ENCODE results near the gene TRIM44.
"Not testable (repeated sequence)": the region's sequence is repeated elsewhere in the genome, so short reads cannot be mapped to it uniquely, and the experiment has no call there.

Gene TRIM44

GRCh38 chr11:35851342-35851741, 188.8 kb downstream of the TRIM44 start:
- no peak for DNase-seq (ENCODE audit: low read depth, low spot score)

- DNase-seq (ENCODE audit: low read depth, low spot score) = no peak
Observed at GRCh38 chr11:35852056-35852455, 189.5 kb downstream of the TRIM44 start.

- DNase-seq (ENCODE audit: low read depth, low spot score) = no peak
Observed at GRCh38 chr11:35853971-35854370, 191.4 kb downstream of the TRIM44 start.

- DNase-seq (ENCODE audit: low read depth, low spot score) = no peak
Observed at GRCh38 chr11:35855671-35856070, 193.1 kb downstream of the TRIM44 start.

- no peak for DNase-seq (ENCODE audit: low read depth, low spot score)
Observed at GRCh38 chr11:35856259-35856658, 193.7 kb downstream of the TRIM44 start.

- DNase-seq (ENCODE audit: low read depth, low spot score) = no peak
Observed at GRCh38 chr11:35856756-35857155, 194.2 kb downstream of the TRIM44 start.

- no peak for DNase-seq (ENCODE audit: low read depth, low spot score)
Observed at GRCh38 chr11:35857922-35858321, 195.3 kb downstream of the TRIM44 start.

GRCh38 chr11:35859301-35859700, 196.7 kb downstream of the TRIM44 start:
- no peak for DNase-seq (ENCODE audit: low read depth, low spot score)

- not testable (repeated sequence) for DNase-seq (ENCODE audit: low read depth, low spot score)
Observed at GRCh38 chr11:35860194-35860593, 197.6 kb downstream of the TRIM44 start.

- no peak for DNase-seq (ENCODE audit: low read depth, low spot score)
Observed at GRCh38 chr11:35861191-35861590, 198.6 kb downstream of the TRIM44 start.

- DNase-seq (ENCODE audit: low read depth, low spot score) = no peak
Observed at GRCh38 chr11:35862666-35863065, 200.1 kb downstream of the TRIM44 start.

GRCh38 chr11:35864131-35864530, 201.6 kb downstream of the TRIM44 start:
- no peak for DNase-seq (ENCODE audit: low read depth, low spot score)

- DNase-seq (ENCODE audit: low read depth, low spot score) = no peak
Observed at GRCh38 chr11:35866601-35867000, 204.0 kb downstream of the TRIM44 start.
